SU-DHL-6 (cell line): ENCODE measurements around the gene MAPK8.

ENCODE experiments used
- EZH2phosphoT487 ChIP-seq: fragments of 200-600 bp; sonication (generic), shearing (Covaris generic); conservative IDR thresholded peaks from 2 replicates; pipeline ENCODE4 v1.6.1; 2018; ENCODE audit warnings: mild to moderate bottlenecking, antibody characterized with exemption, low read length, moderate library complexity, mixed read lengths
- TF ChIP-seq, protein P1 (sequence below): fragments of 200-600 bp; sonication (generic); IDR thresholded peaks from one replicate; pipeline ENCODE4 v1.5.1; 2017; ENCODE audit warnings: antibody characterized with exemption, mild to moderate bottlenecking, low read length, moderate library complexity; ENCODE audit not compliant: insufficient read depth, poor library complexity, severe bottlenecking

DNA sequence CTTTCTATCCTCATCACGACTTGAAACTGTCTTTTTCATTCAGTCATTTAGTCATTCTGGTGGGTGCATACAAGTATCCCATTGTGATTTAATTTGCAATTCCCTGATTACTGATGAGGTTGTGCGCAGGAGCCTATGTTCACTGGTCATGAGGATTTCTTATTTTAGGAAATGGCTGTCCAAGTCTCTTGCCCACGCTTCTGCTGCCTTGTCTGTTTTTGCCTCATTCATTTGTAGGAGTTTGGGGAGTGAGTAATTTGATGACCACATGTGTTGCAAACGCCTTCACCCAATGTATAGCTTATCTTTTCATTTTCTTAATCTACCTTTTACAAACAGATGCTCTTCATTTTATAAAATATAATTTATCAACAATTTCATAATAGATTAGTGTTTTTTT lies 171.1 kb downstream of the MAPK8 start:
- TF ChIP-seq, protein P1, sequence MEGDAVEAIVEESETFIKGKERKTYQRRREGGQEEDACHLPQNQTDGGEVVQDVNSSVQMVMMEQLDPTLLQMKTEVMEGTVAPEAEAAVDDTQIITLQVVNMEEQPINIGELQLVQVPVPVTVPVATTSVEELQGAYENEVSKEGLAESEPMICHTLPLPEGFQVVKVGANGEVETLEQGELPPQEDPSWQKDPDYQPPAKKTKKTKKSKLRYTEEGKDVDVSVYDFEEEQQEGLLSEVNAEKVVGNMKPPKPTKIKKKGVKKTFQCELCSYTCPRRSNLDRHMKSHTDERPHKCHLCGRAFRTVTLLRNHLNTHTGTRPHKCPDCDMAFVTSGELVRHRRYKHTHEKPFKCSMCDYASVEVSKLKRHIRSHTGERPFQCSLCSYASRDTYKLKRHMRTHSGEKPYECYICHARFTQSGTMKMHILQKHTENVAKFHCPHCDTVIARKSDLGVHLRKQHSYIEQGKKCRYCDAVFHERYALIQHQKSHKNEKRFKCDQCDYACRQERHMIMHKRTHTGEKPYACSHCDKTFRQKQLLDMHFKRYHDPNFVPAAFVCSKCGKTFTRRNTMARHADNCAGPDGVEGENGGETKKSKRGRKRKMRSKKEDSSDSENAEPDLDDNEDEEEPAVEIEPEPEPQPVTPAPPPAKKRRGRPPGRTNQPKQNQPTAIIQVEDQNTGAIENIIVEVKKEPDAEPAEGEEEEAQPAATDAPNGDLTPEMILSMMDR, result no peak
- no peak for TF ChIP-seq EZH2phosphoT487
